ENCODE data around the gene PGGHG.

PGGHG gene

GRCh38 chr11:289398-289711 lies 429 bp downstream of the PGGHG start:
- H3K36me3 ChIP-seq (ENCODE audit: insufficient read depth, low read length), result peaks cover 23% of the 10 kb centered on the region
- peaks cover 23% of the 10 kb centered on the region for H3K27me3 ChIP-seq (ENCODE audit: insufficient read depth, low read length)
- peaks cover 20% of the 10 kb centered on the region for H3K4me1 ChIP-seq (ENCODE audit: insufficient read depth, low read length)
- 51% methylated on average over 9 of the region's 14 CpGs for WGBS
- peak overlapping the region; percentile 44 for H3K4me3 ChIP-seq (ENCODE audit: low read length)
- no peaks in the 10 kb centered on the region for H3K9me3 ChIP-seq (ENCODE audit: insufficient read depth, low read depth, low read length)
- no peak overlapping the region for H3K27ac ChIP-seq (ENCODE audit: low read depth, low read length)
- H3K9ac ChIP-seq (ENCODE audit: low read depth, low read length), result no peak overlapping the region; the same call in 1 of the 2 replicates

GRCh38 chr11:289712-290620 lies 1.0 kb downstream of the PGGHG start:
- Histone ChIP-seq H3K4me1 (ENCODE audit: insufficient read depth, low read length) (peaks cover 20% of the 10 kb centered on the region), H3K4me3 (ENCODE audit: low read length) (peak overlapping the region; percentile 44), H3K27ac (ENCODE audit: low read depth, low read length) (no peak overlapping the region), H3K9me3 (ENCODE audit: insufficient read depth, low read depth, low read length) (no peaks in the 10 kb centered on the region), H3K36me3 (ENCODE audit: insufficient read depth, low read length) (peaks cover 28% of the 10 kb centered on the region), H3K27me3 (ENCODE audit: insufficient read depth, low read length) (peaks cover 23% of the 10 kb centered on the region), H3K9ac (ENCODE audit: low read depth, low read length) (no peak overlapping the region; the same call in 1 of the 2 replicates)
- WGBS, result 89% methylated on average over 48 of the region's 48 CpGs

- no peaks in the 10 kb centered on the region for H3K9me3 ChIP-seq (ENCODE audit: insufficient read depth, low read depth, low read length)
- 91% methylated on average over 13 of the region's 13 CpGs for WGBS
- H3K27me3 ChIP-seq (ENCODE audit: insufficient read depth, low read length), result peaks cover 23% of the 10 kb centered on the region
- peak overlapping the region; percentile 22; the same call in 1 of the 2 replicates for H3K9ac ChIP-seq (ENCODE audit: low read depth, low read length)
- peaks cover 20% of the 10 kb centered on the region for H3K4me1 ChIP-seq (ENCODE audit: insufficient read depth, low read length)
- no peak overlapping the region for H3K27ac ChIP-seq (ENCODE audit: low read depth, low read length)
- peaks cover 33% of the 10 kb centered on the region for H3K36me3 ChIP-seq (ENCODE audit: insufficient read depth, low read length)
- H3K4me3 ChIP-seq (ENCODE audit: low read length), result no peak overlapping the region
Measured at GRCh38 chr11:290621-291231, 1.8 kb downstream of the PGGHG start.

GRCh38 chr11:291281-292210 lies 2.6 kb downstream of the PGGHG start:
- Histone ChIP-seq H3K9me3 (ENCODE audit: insufficient read depth, low read depth, low read length) (no peaks in the 10 kb centered on the region), H3K27me3 (ENCODE audit: insufficient read depth, low read length) (peaks cover 19% of the 10 kb centered on the region), H3K9ac (ENCODE audit: low read depth, low read length) (peak overlapping the region; percentile 7; the same call in 1 of the 2 replicates), H3K4me1 (ENCODE audit: insufficient read depth, low read length) (peaks cover 20% of the 10 kb centered on the region), H3K36me3 (ENCODE audit: insufficient read depth, low read length) (peaks cover 33% of the 10 kb centered on the region), H3K4me3 (ENCODE audit: low read length) (no peak overlapping the region), H3K27ac (ENCODE audit: low read depth, low read length) (peak overlapping the region; percentile 40; the same call in 1 of the 2 replicates)
- 55% methylated on average over 44 of the region's 44 CpGs for WGBS

DNA sequence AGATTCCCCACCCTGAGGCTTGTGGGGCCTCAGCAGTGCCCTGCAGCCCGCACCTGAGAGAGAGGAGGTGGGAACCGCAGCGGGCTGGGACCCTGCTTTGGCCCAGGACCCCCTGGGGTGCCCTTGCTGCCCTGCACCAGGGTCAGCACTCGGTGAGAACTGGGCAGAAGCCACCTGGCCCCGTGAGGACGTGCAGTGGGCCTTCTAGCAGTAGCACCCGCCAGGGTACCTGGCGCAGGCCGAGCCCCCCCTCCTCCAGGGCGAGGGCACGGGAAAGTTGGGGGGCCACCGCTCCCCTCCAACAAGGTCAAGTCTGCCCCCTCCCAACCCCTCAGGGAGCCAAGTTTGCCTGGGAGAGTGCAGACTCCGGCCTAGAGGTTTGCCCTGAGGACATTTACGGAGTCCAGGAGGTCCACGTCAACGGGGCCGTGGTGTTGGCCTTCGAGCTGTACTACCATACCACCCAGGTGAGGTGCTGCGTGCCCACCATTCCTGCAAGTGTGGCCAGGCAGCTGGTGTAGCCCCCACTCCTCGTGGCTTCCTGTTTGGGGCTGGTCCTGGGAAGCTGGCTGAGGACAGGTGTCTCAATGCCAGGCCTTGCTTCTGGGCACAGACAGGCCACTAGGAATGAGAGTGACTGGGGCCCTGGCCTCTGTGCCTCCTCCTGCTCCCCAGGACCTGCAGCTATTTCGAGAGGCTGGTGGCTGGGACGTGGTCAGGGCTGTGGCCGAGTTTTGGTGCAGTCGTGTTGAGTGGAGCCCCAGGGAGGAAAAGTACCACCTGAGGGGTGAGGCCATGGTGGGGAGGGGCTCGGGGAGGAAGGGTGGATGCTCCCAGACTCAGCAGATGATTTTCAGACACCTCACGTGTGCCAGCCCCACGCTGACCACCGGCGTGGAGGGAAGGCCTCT lies 3.5 kb downstream of the PGGHG start:
- Histone ChIP-seq H3K4me1 (ENCODE audit: insufficient read depth, low read length) (peaks cover 20% of the 10 kb centered on the region), H3K9ac (ENCODE audit: low read depth, low read length) (no peak overlapping the region), H3K36me3 (ENCODE audit: insufficient read depth, low read length) (peaks cover 33% of the 10 kb centered on the region), H3K27me3 (ENCODE audit: insufficient read depth, low read length) (peaks cover 12% of the 10 kb centered on the region), H3K27ac (ENCODE audit: low read depth, low read length) (no peak overlapping the region), H3K4me3 (ENCODE audit: low read length) (no peak overlapping the region), H3K9me3 (ENCODE audit: insufficient read depth, low read depth, low read length) (no peaks in the 10 kb centered on the region)
- WGBS, result 93% methylated on average over 29 of the region's 29 CpGs

DNA sequence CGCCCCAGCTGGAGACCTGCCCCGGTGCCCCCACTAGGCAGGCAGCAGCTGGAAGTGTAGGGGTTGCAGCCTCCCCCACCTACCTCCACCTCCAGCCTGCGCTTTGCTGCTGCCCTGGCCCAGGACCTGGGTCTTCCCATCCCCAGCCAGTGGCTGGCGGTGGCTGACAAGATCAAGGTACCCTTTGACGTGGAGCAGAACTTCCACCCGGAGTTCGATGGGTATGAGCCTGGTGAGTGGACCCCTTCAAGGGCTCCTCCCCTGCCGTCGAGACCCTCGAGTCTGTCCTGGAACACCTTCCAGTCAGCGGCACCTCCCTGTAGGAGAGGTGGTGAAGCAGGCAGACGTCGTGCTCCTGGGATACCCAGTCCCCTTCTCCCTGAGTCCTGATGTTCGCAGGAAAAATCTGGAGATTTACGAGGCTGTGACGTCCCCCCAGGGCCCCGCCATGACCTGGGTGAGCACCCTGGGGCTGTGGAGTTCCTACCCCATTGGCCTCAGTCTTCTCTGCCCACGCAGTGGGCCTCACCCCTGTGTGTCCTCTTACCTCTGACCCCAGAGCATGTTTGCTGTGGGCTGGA lies 4.4 kb downstream of the PGGHG start:
- no peak overlapping the region for H3K27ac ChIP-seq (ENCODE audit: low read depth, low read length)
- no peak overlapping the region for H3K4me3 ChIP-seq (ENCODE audit: low read length)
- WGBS, result 93% methylated on average over 16 of the region's 18 CpGs
- no peaks in the 10 kb centered on the region for H3K9me3 ChIP-seq (ENCODE audit: insufficient read depth, low read depth, low read length)
- H3K36me3 ChIP-seq (ENCODE audit: insufficient read depth, low read length), result peaks cover 33% of the 10 kb centered on the region
- peaks cover 3% of the 10 kb centered on the region for H3K27me3 ChIP-seq (ENCODE audit: insufficient read depth, low read length)
- H3K4me1 ChIP-seq (ENCODE audit: insufficient read depth, low read length), result peaks cover 16% of the 10 kb centered on the region
- no peak overlapping the region for H3K9ac ChIP-seq (ENCODE audit: low read depth, low read length)

DNA sequence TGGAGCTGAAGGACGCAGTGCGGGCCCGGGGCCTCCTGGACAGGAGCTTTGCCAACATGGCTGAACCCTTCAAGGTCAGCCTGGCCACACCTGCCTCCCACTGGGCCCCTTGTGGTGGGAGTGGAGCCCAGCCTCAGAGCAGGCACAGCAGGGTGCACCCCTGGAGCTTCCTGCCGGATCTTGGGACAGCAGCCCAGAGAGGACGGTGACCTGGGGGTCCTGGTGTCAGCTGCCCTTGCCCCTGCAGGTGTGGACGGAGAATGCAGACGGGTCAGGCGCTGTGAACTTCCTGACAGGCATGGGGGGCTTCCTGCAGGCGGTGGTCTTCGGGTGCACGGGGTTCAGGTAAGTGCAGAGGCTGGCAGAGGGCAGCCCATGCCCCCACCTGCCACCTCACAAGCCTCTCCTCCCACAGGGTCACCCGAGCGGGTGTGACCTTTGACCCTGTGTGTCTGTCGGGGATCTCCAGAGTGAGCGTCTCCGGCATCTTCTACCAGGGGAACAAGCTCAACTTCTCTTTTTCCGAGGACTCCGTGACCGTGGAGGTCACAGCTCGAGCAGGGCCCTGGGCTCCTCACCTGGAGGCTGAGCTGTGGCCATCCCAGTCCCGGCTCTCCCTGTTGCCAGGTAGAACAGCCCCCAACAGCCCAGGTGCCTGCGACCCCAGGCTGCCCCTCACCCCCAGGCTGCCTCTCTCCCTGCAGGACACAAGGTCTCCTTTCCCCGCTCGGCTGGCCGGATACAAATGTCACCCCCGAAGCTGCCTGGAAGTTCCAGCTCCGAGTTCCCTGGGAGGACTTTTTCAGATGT lies 5.1 kb downstream of the PGGHG start:
- no peak overlapping the region for H3K9ac ChIP-seq (ENCODE audit: low read depth, low read length)
- no peak overlapping the region for H3K4me3 ChIP-seq (ENCODE audit: low read length)
- peaks cover 16% of the 10 kb centered on the region for H3K4me1 ChIP-seq (ENCODE audit: insufficient read depth, low read length)
- no peak overlapping the region for H3K27ac ChIP-seq (ENCODE audit: low read depth, low read length)
- no peaks in the 10 kb centered on the region for H3K9me3 ChIP-seq (ENCODE audit: insufficient read depth, low read depth, low read length)
- peaks cover 33% of the 10 kb centered on the region for H3K36me3 ChIP-seq (ENCODE audit: insufficient read depth, low read length)
- H3K27me3 ChIP-seq (ENCODE audit: insufficient read depth, low read length), result no peaks in the 10 kb centered on the region
- WGBS, result 95% methylated on average over 27 of the region's 27 CpGs

DNA sequence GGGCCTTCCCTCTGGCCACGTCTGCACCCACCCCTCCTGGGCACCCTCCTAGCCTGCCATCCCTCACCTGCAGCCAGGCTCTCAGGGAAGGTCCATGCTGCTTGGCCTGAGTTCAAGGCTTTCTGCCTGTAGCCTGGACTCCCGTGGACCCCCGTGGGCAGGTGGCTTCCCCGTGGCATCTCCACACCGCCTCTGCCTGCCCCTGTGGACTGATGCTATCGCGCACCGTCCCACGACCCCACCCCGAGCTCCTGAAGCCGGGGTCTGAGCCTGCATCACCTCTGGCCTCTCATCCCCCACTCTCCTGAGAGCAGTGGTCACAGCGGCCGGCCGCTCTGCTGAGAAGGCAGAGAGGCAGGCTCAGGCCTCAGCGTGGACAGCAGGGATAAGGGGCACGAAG lies 5.9 kb downstream of the PGGHG start:
- WGBS, result 96% methylated on average over 16 of the region's 16 CpGs
- H3K27ac ChIP-seq (ENCODE audit: low read depth, low read length), result no peak overlapping the region
- H3K27me3 ChIP-seq (ENCODE audit: insufficient read depth, low read length), result no peaks in the 10 kb centered on the region
- no peaks in the 10 kb centered on the region for H3K9me3 ChIP-seq (ENCODE audit: insufficient read depth, low read depth, low read length)
- H3K4me1 ChIP-seq (ENCODE audit: insufficient read depth, low read length), result peaks cover 12% of the 10 kb centered on the region
- peaks cover 33% of the 10 kb centered on the region for H3K36me3 ChIP-seq (ENCODE audit: insufficient read depth, low read length)
- H3K4me3 ChIP-seq (ENCODE audit: low read length), result no peak overlapping the region
- H3K9ac ChIP-seq (ENCODE audit: low read depth, low read length), result no peak overlapping the region

DNA sequence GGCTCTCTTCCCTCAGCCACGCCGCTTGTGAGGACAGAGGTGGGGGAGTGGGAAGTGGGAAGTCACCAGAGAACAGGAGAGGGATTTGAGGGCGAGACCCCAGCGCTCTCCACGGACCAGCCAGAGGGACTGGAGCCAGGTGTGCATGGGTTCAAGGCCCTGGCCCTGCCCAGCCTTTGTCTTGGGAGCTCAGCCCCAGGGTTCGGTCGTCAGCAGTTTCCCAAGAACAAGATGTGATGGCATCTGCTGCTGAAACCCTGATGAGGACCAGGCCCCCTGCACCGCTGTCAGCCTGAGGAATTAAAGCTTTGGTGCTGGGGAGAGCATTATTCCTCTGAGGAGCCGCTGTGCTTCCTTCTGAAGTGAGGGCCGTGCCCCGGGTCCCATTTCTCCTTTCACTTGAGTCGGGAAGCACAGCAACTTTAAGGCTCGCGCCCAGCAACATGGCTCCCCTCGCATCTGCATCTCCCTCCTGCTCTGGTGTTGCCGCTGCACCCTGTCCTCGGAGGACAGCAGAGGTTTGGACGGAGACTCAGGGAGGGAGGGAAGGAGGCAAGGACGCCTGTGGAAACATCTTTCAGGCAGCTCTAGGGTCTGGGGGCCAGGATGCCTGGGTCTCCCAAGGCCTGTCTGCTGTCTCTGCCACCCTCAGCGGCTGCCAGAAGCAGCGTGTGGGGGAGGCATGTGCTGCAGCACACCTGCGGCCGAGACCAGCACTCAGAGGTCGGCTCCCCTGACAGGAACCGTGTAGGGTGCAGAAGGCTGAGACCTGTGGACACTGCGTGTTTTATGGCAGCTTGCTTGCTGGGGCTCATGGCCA lies 6.6 kb downstream of the PGGHG start:
- Histone ChIP-seq H3K4me1 (ENCODE audit: insufficient read depth, low read length) (peaks cover 15% of the 10 kb centered on the region), H3K4me3 (ENCODE audit: low read length) (no peak overlapping the region), H3K9me3 (ENCODE audit: insufficient read depth, low read depth, low read length) (no peaks in the 10 kb centered on the region), H3K27ac (ENCODE audit: low read depth, low read length) (no peak overlapping the region), H3K9ac (ENCODE audit: low read depth, low read length) (no peak overlapping the region), H3K36me3 (ENCODE audit: insufficient read depth, low read length) (peaks cover 29% of the 10 kb centered on the region), H3K27me3 (ENCODE audit: insufficient read depth, low read length) (no peaks in the 10 kb centered on the region)
- 91% methylated on average over 26 of the region's 26 CpGs for WGBS
